SKM-1 (cell line): ENCODE measurements around the gene INPP4A.

Experiments
- DNase-seq: peaks from one replicate; lab custom pipeline; 2025; ENCODE audit not compliant: unreplicated experiment; lab: John Stamatoyannopoulos, UW

The INPP4A gene

GRCh38 chr2:98473995-98474780, 29.5 kb downstream of the INPP4A start:
- no peak for DNase-seq

DNA sequence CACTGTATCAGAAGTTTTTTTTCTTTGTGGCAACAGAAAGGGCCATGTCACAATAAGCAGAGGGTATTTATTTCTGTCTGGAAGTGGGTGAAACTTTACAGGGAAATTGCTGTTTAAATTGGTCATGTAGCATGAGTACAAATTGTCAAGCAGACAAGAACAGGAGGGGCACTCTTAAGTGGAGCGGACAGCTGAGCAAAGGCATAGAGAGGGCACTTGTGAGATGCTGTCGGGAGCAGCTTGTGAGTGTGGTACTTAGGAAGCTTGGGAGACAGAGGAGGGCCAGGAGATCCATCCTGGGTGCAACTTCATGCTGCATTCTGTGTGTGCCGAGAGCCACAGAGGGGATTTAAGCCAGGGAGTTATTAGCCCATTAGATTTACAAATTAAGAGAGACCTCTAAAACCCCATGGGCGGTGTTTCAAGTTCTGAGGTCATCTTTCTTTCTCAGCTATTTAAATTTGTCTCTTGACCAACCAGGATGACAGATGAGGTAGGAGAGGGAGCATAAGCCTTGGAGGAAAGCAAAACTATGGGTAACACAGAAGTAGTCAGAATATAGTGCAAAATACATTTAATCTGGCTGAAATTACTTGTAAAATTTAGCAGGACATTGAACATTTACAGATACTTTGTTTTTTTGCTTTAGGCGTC, 30.4 kb downstream of the INPP4A start:
- DNase-seq, result no peak

- DNase-seq, result no peak
Measured at GRCh38 chr2:98476192-98476868, 31.7 kb downstream of the INPP4A start.

GRCh38 chr2:98477036-98477435, 32.4 kb downstream of the INPP4A start:
- DNase-seq, result no peak

DNA sequence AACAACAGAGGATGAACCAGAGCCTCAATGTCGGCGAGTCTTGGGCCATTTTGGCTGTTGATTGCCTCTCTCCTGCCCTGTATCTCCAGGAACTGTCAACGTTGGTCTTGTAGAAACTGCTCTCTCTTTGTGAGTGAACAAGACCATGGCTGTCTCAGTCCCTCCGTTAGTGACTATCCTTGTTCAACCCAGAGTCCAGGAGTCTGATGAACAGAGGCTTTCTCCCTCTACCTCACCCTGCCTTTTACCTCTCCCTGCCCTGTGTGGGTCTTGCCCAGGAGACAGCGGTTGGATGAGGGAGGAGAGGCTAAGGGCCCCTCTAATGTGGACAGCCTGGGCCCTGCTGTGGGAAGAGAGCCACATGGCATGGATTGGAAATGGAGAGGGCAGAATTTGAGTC, 32.8 kb downstream of the INPP4A start:
- DNase-seq, result no peak

GRCh38 chr2:98478088-98478551, 33.5 kb downstream of the INPP4A start:
- no peak for DNase-seq

GRCh38 chr2:98478907-98479306, 34.2 kb downstream of the INPP4A start:
- DNase-seq, result peak; percentile 14

DNA sequence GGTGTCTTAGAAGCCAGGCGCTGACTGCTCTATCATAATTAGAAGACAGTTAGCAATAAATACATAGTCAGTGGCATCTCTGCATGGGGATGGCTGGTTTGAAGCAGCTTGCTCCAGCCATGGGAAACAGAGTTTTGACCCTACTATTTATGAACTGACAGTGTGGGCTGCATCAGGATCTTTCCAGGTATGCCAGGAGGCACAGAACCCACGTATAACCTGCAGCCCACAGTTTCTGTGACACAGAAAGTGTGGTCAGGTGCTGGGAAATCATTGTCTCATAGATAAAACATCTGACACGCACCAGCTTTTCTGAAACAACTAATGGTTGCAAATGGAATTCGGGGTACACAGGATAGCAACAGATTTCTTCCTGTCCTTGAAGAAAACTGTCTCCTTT, 34.7 kb downstream of the INPP4A start:
- DNase-seq, result no peak

DNA sequence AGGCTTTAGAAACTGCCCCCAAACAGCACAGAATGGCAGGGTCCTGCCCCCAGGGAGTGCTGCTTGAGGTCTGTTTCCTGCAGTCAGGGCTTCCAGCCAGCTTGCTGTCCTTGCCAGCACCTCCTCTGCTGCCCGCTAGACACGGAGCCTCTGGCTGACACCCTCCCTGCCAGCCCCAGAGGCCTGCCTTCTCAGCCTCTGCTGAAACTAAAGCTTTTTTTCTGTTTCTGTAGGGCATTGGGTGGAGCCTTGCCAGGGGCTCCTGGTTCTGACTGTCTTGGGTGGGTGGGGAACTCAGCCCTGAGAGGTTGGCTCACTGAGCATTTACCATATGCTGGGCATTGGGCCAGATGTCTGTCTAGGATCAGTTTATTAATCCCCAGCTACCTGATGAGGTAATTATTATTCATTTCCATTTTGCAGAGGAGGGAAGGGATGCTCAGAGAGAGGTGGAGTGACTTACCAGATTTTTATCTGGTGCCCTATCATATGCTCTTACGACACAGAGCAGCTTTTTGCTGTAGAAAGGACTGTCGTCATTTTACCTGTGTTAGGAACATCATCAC, 35.4 kb downstream of the INPP4A start:
- no peak for DNase-seq

DNA sequence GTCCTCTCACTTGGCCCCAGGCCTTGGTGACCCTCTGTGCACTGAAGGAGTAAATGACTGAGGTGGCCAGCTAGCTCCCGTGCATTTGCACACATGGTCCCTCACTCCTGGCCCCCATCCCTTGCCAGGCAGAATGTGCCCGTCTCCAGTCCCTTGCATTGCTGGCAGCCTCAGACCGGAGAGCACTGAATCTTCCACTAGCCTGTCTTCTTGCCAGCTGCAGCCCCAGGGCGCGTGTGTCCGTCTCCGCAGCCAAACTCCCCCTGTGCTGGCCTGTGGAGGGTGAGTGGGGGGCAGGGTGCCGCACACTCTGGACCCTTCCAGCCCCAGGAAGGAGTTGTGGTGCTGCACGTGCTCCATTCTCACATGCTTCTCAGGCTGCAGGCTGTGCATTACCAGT, 35.9 kb downstream of the INPP4A start:
- no peak for DNase-seq

GRCh38 chr2:98482362-98482761, 37.7 kb downstream of the INPP4A start:
- DNase-seq, result no peak

DNA sequence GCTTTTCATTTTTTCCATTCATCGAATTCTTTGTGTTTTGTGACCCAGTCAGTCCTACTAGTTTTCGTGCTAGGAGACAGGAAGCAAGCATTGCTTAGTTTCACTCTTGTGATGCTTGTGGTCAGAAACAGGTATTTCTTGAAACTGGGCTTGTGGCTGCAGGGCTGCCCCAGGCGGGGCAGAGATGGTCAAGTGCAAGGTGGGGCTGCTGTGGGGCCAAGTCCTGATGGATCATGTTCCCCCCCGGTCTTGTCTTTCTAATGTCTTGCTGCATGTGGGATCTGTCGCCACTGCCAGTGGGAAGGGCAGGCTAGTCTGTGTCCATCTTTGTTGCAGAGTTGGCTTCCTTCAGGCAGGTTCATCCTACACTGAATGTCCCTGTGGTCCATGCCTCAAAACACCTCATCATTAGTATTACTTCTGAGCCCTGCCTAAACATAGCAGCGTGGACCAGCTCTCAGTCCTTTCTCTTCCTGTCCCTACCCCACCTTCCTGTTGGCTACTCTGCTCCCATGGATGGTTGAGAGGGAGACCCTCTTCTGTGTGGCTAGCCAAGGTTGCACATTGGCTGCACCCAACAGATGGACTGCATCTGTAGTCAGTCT, 38.7 kb downstream of the INPP4A start:
- DNase-seq, result no peak

DNA sequence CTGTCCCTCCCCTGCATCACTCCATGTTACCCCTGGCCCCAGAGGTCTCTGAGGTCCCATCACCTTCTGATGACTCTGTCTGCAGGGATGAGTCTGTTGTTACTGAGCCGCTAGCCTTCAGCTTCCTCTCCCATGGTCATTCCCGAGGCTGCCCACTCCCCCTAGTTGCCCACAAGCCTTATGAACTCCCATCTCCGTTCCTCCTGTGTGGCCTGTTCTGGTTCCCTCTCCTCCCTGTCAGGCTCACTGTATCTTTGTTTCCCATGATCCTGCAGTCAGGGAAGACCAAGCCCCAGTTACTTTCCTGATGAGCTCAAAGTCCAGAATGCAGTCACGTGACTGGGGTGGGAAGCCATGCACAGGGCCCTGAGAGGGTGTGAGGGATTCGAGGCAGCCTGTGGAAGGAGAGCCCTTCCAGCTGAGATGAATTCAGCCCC, 39.5 kb downstream of the INPP4A start:
- DNase-seq, result no peak

DNA sequence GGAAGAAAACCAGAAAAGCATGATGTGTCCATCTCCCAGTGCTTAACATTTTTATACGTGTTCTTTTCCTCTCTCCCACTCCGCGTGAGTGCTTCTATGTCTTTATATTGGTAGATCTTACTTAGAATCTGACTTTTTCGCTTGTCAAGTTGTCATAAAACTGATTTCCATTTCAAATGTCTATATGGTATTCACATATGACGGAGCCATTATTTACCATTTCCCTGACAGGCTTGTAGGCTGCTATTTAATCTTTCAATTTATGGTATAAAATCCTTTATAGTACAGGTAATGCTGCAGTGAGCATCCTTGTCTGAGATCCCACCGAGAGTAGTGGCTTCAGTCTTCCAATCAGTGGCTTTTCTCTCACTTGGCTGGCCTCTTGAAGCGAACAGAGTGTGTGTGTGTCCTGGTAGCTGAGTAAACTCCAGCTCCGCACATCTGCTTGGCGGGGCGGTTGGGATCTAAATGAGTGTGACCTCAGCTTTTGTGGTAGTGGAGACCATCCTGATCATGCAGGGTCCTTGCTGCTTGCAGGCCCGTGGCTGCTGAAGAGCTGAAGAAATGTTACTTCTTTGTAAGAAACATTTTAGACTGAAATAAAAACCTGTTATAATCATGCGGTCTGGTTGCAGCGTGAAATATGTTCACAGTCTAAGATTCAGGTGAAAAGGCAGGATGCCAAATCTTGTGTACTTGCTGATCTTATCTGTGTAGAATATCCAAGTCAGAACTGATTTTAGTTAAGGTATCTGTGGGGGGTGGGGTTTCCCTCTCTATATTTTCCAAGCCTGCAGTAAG, 40.2 kb downstream of the INPP4A start:
- no peak for DNase-seq

DNA sequence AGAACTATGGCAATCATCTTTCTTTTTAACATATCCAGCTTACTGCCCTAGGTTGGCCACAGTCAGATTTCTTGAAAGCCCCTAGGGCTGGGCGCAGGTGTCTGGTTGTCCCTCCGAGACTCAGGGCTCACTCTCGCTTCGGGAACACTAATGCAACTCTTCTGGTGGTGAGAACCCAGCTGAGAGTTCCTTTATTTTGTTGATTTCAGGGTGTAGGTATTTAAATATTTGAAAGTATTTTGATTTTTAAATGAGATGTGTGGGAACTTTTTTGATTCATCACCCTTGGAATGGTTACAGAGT, 40.7 kb downstream of the INPP4A start:
- no peak for DNase-seq

DNA sequence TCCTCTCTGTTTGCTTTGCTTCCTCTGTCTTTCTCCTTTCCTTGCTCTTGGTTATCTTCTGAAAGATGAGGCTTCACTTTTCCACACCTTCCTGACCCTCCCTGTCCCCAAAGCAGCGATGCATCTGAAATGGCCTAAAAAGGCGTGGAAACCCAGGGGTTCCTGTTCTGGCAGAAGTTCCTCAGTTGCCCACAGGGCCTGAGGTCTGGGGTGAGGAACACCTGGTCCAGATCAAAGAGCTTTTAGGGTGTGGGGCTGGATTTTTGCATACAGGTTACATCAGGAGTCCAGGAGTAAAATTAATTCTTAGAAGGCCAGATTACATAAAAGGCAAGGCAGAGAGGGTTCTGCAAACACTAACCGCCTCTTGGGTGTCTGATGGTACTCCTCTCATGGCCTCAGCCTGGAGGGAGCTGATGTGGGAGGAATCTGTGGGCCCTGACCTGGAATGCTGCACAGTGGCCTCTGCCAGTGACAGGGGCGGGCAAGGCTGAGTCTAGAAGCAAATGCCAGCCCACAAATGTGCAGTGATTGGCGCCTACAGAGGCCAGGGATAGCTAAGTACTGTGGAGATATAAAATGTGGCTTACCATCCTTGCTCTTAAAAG, 41.8 kb downstream of the INPP4A start:
- no peak for DNase-seq

DNA sequence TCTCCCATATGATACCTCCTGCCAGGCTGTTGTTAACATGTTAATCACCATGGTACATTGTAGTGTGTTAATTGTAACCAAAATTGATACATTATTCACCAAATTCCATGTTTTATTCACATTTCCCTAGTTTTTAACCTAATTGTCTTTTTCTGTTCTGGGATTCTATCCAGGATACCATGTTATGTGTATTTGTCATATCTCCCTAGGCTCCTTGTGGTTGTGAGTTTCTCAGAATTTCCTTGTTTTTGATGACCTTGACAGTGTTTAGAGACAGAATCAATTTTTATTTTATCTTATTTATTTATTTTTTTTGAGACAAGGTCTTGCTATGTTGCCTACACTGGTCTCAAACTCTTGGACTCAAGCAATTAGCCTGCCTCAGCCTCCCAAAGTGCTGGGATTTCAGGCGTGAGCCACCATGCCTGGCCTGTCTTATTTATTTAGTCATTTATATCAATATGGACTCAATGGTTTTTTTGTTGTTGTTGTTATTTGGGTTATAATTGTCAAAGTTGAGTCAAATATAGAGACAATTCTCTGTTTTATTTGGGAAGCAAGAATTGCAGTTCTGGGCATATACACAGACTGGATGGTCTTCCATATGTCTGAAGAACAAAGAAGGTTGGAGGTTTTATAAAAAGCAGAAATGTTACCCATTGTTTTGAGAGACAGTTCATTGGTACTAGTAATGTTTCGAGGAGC, 42.6 kb downstream of the INPP4A start:
- no peak for DNase-seq

DNA sequence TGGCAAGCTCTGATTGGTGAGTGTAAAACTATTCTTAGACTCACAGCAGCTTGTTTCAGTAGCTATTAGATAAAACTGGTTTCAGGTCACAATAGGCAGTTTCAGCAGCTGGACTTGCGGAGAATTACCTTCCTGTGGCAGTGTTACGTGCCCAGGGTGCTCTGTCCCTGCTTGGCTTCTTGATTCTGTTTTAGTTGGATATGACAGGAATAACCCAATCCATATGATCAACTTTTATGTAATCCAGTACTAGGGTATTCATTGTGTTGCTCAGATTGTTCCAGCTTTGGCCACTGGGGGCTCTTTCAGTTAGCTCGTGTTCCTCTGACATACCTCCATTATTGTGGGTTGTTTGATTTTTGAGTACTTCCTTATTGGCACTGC, 43.1 kb downstream of the INPP4A start:
- peak; percentile 68 for DNase-seq

- no peak for DNase-seq
Measured at GRCh38 chr2:98488252-98488651, 43.6 kb downstream of the INPP4A start.

GRCh38 chr2:98489486-98489885, 44.8 kb downstream of the INPP4A start:
- DNase-seq, result no peak
